NCI-H1105 treated with DMSO at 0.1 percent for 48 hours (cell line): ENCODE results near the gene HES2.
"Not testable (repeated sequence)": the region's sequence is repeated elsewhere in the genome, so short reads cannot be mapped to it uniquely, and the experiment has no call there.

Source experiments
- DNase-seq: peaks from one replicate; lab custom pipeline; 2025; lab: John Stamatoyannopoulos, UW

Gene HES2, protein sequence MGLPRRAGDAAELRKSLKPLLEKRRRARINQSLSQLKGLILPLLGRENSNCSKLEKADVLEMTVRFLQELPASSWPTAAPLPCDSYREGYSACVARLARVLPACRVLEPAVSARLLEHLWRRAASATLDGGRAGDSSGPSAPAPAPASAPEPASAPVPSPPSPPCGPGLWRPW

DNA sequence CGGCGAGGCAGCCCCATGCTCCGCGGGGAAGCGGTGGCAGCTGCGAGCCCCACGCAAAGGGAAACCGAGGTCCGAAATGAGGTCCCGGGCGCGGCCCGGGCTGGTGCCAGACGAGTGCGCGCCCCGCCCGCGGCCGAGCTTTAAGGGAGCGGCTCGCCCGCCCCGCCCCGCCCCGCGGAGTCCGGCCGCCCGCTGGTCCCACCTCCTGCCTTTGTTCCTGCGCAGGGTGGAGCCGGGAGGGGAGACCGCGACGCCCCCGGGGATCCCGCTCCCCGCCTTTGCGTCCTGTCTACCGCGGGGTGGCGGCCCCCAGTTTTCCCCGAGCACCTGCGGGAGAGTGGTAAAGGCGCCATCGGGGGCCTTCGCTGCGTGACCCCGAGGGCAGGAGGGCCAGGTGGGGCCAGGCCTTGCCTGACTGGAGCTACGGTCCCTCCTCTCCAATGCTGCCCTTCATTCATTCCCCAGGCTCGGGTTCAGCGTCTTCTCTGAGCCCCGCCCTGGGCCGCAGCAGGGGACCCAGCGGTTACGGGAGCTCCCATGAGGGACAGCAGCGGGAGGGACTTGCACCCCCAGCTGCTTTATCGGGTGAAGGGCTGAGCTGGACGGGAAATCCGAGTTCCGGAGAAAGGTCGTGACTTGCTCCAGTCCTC is at the start of gene HES2:
HES2 (minus strand) TSS at position 116 of the 650 bp plus-strand sequence; CDS start at position 17, 99 bp downstream.
- no peak for DNase-seq

GRCh38 chr1:6468729-6469461 is 49.2 kb upstream of the HES2 start:
- DNase-seq, result no peak

DNA sequence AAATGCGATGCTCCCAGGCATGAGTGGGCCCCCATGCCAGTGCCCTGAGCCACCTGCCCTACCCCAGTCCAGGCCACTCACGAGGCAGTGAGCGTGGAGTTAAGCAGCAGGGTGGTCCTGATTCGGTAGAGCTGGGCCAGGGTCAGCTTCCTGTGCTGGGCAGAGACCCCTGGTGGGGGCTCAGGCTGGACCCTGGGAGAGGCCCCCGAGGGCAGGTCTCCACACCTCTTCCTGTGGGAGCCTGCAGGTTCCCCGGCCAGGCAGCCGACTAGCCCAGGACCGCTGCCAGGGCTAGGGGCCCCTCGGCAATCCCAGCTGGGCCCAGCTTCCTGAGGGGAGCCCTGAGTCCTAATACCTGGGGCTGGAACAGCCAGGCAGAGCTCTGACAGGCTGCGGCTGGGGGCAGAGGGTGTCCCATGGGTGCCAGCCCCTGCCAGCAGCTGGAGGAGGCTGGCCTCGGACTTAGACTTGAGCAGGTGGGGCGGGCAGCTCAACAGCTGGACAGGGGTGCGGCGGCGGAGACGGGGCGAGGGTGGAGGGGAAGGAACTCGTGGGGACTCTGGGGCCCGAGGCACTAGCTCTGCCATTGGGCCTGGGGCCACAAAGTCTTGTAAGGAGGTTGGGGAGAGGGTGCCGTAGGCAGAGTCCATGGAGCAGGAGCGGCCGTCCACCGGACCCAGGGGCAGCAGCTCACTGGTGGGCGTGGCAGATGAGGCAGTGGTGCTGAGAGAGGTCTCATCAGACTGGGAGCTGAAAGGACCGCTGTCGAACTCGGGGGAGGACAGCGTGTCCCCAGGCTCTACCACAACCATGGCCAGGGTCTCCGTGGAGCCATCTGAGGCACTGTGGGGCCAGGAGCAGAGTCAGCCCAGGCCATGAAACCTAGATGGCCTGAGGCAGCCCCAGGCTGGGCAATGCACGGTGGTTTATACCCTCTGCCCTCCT is 48.3 kb upstream of the HES2 start:
- no peak for DNase-seq

- no peak for DNase-seq
These were observed 47.5 kb upstream of the HES2 start for GRCh38 chr1:6467224-6467623.

- no peak for DNase-seq
These were observed 47.0 kb upstream of the HES2 start for GRCh38 chr1:6466751-6467150.

DNA sequence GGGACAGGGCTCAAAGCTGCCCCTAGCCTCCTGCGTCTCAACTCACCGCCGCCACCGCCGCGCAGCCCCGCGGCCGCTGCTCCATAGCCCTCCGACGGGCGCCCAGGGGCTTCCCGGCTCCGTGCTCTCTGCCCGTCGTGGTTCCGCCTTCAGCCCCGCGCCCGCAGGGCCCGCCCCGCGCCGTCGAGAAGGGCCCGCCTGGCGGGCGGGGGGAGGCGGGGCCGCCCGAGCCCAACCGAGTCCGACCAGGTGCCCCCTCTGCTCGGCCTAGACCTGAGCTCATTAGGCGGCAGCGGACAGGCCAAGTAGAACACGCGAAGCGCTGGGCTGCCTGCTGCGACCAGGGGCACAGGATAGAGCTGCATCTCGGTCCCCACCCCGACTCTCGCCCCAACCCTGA is 46.3 kb upstream of the HES2 start, which contains the start of gene TNFRSF25:
TNFRSF25 (minus strand) TSS at position 151 of the 400 bp plus-strand sequence; CDS start at position 85, 66 bp downstream.
- peak; percentile 27 for DNase-seq

DNA sequence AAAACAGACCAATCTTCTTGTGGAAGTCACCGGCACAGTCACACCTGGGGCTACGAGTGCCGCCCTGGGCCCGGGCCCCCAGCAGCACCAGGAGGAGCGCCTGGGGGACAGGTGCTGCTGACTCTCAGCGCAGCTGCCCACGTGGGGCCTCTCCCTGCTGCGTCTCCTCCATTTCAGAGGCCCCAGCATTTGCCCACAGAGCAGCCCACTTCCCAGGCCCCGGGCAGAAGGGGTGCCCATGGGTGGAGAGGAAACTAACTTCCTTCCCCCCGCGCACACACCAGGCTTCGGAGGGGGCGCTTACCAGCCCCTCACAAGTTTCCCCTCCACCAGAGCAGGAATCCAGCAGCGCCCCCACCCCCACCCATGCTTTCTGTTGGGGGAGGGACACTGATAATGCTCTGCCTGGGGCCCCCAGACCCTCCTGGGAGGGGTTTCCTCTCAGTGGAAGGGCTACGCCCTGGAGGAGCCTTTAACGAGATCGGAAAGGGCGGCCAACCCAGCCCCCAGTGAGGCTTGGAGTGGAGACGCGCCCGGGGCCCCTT is 45.8 kb upstream of the HES2 start:
- DNase-seq, result peak; percentile 30

DNA sequence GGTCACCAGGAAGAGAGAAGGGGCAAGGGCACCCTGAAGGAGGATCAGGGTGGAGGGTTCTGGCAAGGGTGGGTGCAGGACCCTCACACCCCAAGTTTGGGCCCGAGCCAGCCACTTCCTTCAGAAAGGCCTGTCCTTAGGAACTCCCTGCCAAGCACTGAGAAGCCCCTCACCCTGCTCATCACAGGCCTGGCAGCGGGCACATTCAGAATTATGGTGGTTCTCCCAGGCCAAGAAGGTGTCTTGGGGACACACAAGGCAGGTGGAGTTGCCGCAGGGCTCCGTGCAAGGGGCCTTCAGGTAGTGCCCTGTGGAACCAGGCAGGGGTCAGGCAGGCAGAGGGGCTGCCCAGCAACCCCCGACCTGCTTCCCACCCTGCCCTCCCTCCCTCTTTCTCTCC is 45.2 kb upstream of the HES2 start:
- DNase-seq, result no peak

DNA sequence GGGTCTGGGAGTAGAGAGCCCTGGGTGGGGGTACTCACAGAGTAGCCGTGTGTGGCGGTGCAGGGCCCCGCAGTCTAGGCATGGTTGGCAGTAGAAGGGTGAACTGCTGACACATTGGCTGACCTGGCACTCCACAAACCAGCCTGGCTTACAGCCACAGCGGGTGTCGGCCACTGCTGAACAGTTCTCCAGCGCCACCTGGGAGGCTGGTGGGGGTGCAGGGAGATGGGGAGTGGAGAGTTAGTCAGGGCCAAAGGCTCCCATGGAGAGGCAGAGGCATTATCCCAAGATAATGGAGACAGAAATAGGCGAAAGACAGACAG is 44.8 kb upstream of the HES2 start:
- DNase-seq, result peak; percentile 46

DNA sequence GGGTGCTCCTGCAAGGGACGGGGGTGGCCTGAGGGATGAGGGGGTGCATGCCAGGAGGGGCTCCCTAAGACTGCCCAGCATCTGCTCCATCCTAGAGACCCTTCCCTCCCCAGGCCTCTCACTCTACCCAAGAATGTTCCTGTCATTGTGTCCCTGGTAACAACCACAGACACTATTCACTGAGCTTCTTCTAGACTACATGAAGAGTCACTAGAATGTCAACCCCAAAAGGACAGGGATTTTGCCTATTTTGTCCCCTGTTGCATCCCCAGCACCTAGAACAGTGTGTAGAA is 43.3 kb upstream of the HES2 start:
- DNase-seq, result no peak

- DNase-seq, result no peak
These were observed 42.8 kb upstream of the HES2 start for GRCh38 chr1:6462412-6463119.

GRCh38 chr1:6461538-6462411 is 42.1 kb upstream of the HES2 start:
- DNase-seq, result no peak

GRCh38 chr1:6461051-6461530 is 41.4 kb upstream of the HES2 start:
- DNase-seq, result no peak

- DNase-seq, result no peak
These were observed 40.8 kb upstream of the HES2 start for GRCh38 chr1:6460301-6461050.

- no peak for DNase-seq
These were observed 40.1 kb upstream of the HES2 start for GRCh38 chr1:6459850-6460265.

DNA sequence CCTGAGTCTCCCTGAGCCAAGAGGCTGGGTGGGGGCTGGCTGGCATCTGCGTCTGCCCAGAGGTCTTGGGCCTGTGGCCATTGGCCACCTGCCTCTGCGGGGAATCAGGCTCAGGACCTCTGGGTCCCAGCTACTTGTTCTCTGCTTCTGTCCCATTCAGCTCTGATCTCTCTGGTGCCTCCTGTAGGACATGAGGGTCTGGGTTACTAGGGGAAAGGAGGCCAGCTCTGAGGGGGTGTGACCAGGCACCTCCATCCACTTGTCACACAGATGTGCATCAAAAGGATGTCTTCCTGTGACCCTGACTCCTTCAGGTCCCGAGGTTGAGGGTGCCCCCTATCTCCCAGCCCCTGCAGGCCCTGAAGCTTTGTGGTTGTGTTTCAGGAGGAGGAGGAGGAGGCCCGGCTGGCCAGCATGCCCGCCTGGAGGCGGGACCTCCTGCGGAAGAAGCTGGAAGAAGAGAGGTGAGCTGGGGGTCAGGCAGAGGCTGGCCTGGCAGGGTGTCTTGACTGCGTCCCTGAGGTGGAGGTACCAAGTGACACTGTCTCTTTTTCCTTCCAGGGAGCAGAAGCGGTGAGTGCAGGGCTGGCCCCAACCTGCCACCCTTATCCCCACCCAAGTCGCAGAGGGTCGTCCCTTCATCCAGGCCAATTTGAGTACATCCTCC is 37.2 kb upstream of the HES2 start:
- no peak for DNase-seq

DNA sequence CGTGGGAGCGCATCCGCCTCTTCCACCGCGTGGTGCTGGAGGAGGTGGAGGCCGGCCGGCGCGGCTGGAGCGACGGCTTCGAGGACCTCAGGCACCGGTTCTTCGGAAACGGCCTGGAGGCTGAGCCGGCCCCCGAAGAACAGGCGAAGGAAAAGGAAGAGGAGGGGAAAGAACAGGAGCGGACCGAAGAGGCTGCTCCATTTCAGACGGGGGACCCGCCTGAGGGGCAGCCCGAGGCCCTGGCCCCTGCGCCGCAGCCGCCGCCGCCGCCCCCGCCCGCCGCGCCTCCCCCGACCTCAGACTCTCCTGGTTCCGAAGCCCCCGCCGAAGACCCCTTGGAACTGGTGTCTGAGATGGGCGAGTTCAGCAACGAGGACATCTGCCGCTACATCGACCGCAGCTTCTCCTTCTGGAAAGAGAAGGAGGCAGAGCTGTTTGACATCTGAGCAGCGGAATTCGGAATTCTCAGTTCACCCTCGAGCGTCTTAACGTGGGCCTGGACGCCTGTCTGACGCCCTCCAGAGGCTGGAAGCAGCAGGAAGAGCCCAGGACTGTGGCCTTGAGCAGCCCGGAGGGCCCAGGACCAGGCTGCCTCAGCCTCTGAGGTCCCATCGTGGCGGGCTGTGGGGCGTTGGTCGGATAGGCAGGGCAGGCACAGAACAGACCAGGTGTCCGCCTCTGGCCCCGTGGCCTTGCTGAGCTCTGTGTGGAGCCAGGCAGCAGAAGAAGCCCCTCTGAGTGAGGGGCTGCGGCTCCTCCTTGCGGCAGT is 36.2 kb upstream of the HES2 start:
- DNase-seq, result not testable (repeated sequence)
